ENCODE measurements around the gene SRA1.

DNA sequence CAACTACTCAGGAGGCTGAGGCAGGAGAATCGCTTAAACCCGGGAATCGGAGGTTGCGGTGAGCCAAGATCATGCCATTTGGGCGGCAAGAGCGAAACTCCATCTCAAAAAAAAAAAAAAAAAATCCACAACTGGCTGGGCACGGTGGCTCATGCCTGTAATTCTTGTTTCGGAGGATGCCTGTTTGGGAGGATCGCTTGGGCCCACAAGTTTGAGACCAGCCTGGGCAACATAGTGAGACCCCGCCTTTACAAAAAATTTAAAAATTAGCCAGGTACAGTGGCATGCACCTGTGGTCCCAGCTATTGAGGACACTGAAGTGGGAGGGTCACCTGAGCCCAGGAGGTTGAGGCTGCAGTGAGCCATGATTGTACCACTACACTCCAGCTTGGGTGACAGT lies 11.7 kb downstream of the SRA1 start:
- TF ChIP-seq SIN3A (IDR thresholded peaks at IDR 0.05; ENCODE audit: borderline replicate concordance, insufficient read depth, low read depth, low read length) (no peak), POLR2AphosphoS5 (IDR thresholded peaks at IDR 0.05; ENCODE audit: low read depth, low read length) (no peak)
- TF ChIP-seq, protein P1, sequence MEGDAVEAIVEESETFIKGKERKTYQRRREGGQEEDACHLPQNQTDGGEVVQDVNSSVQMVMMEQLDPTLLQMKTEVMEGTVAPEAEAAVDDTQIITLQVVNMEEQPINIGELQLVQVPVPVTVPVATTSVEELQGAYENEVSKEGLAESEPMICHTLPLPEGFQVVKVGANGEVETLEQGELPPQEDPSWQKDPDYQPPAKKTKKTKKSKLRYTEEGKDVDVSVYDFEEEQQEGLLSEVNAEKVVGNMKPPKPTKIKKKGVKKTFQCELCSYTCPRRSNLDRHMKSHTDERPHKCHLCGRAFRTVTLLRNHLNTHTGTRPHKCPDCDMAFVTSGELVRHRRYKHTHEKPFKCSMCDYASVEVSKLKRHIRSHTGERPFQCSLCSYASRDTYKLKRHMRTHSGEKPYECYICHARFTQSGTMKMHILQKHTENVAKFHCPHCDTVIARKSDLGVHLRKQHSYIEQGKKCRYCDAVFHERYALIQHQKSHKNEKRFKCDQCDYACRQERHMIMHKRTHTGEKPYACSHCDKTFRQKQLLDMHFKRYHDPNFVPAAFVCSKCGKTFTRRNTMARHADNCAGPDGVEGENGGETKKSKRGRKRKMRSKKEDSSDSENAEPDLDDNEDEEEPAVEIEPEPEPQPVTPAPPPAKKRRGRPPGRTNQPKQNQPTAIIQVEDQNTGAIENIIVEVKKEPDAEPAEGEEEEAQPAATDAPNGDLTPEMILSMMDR (IDR thresholded peaks at IDR 0.05) = no peak

Measured in Panc1 (cell line).